ENCODE results near the gene MKNK2. TPM values are rescaled to one million over a fixed set of nuclear protein-coding genes. Genes with fewer than 3 reads are reported as not detected.
"Not testable (repeated sequence)": the region's sequence is repeated elsewhere in the genome, so short reads cannot be mapped to it uniquely, and the experiment has no call there.

Gene MKNK2
- total and polyA plus RNA-seq, 2 of the 13 experiments (the other 11 are each of a cell fraction or from before 2014, with no cell fraction given) = 44.9 to 112 TPM

DNA sequence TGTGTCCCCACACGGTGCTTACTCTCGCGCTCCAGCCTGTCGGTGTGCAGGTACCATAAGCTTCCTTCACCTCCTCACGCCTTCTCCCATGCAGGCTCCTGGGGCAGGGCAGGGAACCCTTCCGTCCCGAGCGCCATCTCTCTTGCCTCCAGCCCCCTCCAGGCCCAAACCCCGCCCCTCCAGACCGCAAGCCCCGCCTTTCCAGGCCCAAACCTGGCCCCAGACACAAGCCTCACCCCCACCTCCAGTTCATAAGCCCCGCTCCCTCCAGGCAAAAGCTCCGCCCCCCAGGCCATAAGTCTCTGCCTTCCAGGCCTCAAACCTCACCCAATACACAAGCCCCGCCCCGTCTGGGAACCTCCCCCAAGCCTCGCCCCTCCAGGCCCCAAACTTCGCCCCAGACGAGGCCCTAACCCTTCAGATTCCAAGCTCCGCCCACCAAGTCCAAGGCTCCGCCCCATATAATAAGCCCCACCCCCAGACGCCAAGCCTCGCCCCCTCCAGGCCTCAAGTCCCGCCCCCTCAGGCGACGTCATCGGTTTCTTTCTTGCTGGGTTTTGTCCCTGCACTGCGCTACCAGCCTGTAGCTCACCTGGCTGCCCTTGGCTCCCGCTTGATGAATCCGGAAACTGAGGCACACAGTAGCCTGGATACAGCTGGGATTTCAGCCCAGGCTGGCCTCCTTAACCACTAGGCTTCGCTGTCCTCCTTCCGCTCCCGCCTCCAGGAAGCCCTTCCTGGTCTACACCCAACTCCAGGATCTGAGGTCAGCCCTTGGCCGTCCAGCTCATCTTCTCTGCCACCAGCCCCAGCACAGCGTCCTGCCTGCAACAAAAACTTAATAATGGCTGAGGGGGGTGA is 16.1 kb downstream of the MKNK2 start (continued):
- TF ChIP-seq ZNF512B (CRISPR knock-in tag; IDR thresholded peaks at IDR 0.05; ENCODE audit: borderline replicate concordance) (no peak), ZNF17 (CRISPR knock-in tag; IDR thresholded peaks at IDR 0.05) (no peak)

DNA sequence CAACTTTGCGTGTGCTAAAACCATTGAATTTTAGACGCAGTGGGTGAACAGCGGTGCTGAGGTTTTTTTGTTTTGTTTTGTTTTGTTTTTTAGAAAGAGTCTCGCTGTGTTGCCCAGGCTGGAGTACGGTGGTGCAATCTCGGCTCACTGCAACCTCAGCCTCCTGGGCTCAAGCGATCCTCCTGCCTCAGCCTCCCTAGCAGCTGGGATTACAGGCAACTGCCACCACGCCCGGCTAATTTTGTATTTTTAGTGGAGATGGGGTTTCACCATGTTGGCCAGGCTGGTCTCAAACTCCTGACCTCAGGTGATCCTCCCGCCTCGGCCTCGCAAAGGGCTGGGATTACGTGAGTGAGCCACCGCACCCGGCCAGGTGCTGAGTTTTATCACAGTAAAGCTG is 16.8 kb downstream of the MKNK2 start:
- H3K4me1 ChIP-seq (ENCODE audit: insufficient read depth, low read length) = peaks cover 14% of the 10 kb centered on the region
- CTCF ChIA-PET (ENCODE audit: low intra/inter-chr PET ratio, low total read pairs); DNase-seq (ENCODE audit: low spot score); intact Hi-C loops (cut with micrococcal nuclease; ENCODE audit: unreplicated experiment); H3K27me3 ChIP-seq (ENCODE audit: control insufficient read depth in 1 of 2, insufficient read depth in 2 of 2, low read length in 2 of 2); H3K9ac ChIP-seq (ENCODE audit: insufficient read depth, low read depth, low read length); H3K4me2 ChIP-seq (ENCODE audit: low read depth, low read length); H3K36me3 ChIP-seq (replicated peaks in 1 of 2; ENCODE audit: control insufficient read depth in 1 of 2, insufficient read depth in 2 of 2, low read length in 2 of 2); H3K79me2 ChIP-seq (ENCODE audit: insufficient read depth, low read length); BruUV-seq (replicated peaks); H4K20me1 ChIP-seq (ENCODE audit: insufficient read depth, low read length); FAIRE-seq; H3K9me3 ChIP-seq (ENCODE audit: low read length); H2AFZ ChIP-seq (ENCODE audit: low read length); H3K4me3 ChIP-seq (replicated peaks in 1 of 3; ENCODE audit: insufficient read depth in 1 of 3, low read depth in 2 of 3, low read length in 3 of 3); in situ Hi-C loops (cut with HindIII; ENCODE audit: extremely low pct_ligation_motif_present, low pct_unique_long_range_greater_than_20kb); ATAC-seq; H3K27ac ChIP-seq (ENCODE audit: extremely low read length, insufficient read depth, low read length): not testable (repeated sequence)
- peak; percentile 28; the same call in 1 of the 2 replicates for TF ChIP-seq ZNF770 (CRISPR knock-in tag; IDR thresholded peaks at IDR 0.05)
- WGBS (ENCODE audit: low lambda C conversion rate) = 85% methylated on average over 13 of the region's 15 CpGs
- POLR2A ChIA-PET = interaction anchor here (2.3 kb wide), 1 partner anchor 17 kb away, joined by 7 read pairs; the partner anchor contains the start of gene MKNK2

All from HepG2 (cell line).